ENCODE data around the gene RIC3.

RIC3 gene

GRCh38 chr11:8207080-8208000, 38.5 kb upstream of the RIC3 start:
- TF ChIP-seq CTCF (IDR thresholded peaks at IDR 0.05; ENCODE audit: borderline replicate concordance, extremely low read depth, low read length, poor library complexity, severe bottlenecking) = no peak
- no peak for TF ChIP-seq EZH2 (IDR thresholded peaks at IDR 0.05; ENCODE audit: borderline replicate concordance, low read depth, low read length, severe bottlenecking)

GRCh38 chr11:8206251-8207079, 37.6 kb upstream of the RIC3 start:
- no peak overlapping the region for H3K9ac ChIP-seq (ENCODE audit: low read depth, low read length)
- H3K27ac ChIP-seq (ENCODE audit: low read length) = no peak overlapping the region
- no peaks in the 10 kb centered on the region for H3K4me1 ChIP-seq (ENCODE audit: insufficient read depth, low read length)
- peaks cover 3% of the 10 kb centered on the region for H3K27me3 ChIP-seq (ENCODE audit: insufficient read depth, low read length, poor library complexity)
- DNase-seq (no peak), ATAC-seq (ENCODE audit: insufficient read depth, low read depth) (no peak)
- no peak overlapping the region for H3K4me3 ChIP-seq (ENCODE audit: low read depth in 1 of 2, low read length in 2 of 2)
- H3K79me2 ChIP-seq (ENCODE audit: insufficient read depth, low read length) = no peaks in the 10 kb centered on the region
- no peaks in the 10 kb centered on the region for H4K20me1 ChIP-seq (ENCODE audit: insufficient read depth, low read length)
- no peak overlapping the region for H3K4me2 ChIP-seq (ENCODE audit: insufficient read depth, low read length)
- no peaks in the 10 kb centered on the region for H3K36me3 ChIP-seq (ENCODE audit: insufficient read depth, low read length)
- TF ChIP-seq EZH2 (IDR thresholded peaks at IDR 0.05; ENCODE audit: borderline replicate concordance, low read depth, low read length, severe bottlenecking) (no peak), CTCF (IDR thresholded peaks at IDR 0.05; ENCODE audit: borderline replicate concordance, extremely low read depth, low read length, poor library complexity, severe bottlenecking) (no peak)
- no peak overlapping the region for H2AFZ ChIP-seq (ENCODE audit: low read depth, low read length)
- no peaks in the 10 kb centered on the region for H3K9me3 ChIP-seq (ENCODE audit: insufficient read depth, low read length, severe bottlenecking)

More at GRCh38 chr11:8207080-8208000, 38.5 kb upstream of the RIC3 start:
- ATAC-seq (ENCODE audit: insufficient read depth, low read depth) (no peak), DNase-seq (no peak)
- Histone ChIP-seq H3K4me1 (ENCODE audit: insufficient read depth, low read length) (no peaks in the 10 kb centered on the region), H3K4me3 (ENCODE audit: low read depth in 1 of 2, low read length in 2 of 2) (no peak overlapping the region), H3K9ac (ENCODE audit: low read depth, low read length) (no peak overlapping the region), H4K20me1 (ENCODE audit: insufficient read depth, low read length) (no peaks in the 10 kb centered on the region), H3K27me3 (ENCODE audit: insufficient read depth, low read length, poor library complexity) (peaks cover 3% of the 10 kb centered on the region), H3K27ac (ENCODE audit: low read length) (no peak overlapping the region), H3K9me3 (ENCODE audit: insufficient read depth, low read length, severe bottlenecking) (no peaks in the 10 kb centered on the region), H3K79me2 (ENCODE audit: insufficient read depth, low read length) (no peaks in the 10 kb centered on the region), H2AFZ (ENCODE audit: low read depth, low read length) (no peak overlapping the region), H3K4me2 (ENCODE audit: insufficient read depth, low read length) (no peak overlapping the region), H3K36me3 (ENCODE audit: insufficient read depth, low read length) (no peaks in the 10 kb centered on the region)

GRCh38 chr11:8205566-8205965, 36.7 kb upstream of the RIC3 start:
- Histone ChIP-seq H2AFZ (ENCODE audit: low read depth, low read length) (no peak overlapping the region), H3K27ac (ENCODE audit: low read length) (no peak overlapping the region), H3K27me3 (ENCODE audit: insufficient read depth, low read length, poor library complexity) (peaks cover 3% of the 10 kb centered on the region), H3K4me1 (ENCODE audit: insufficient read depth, low read length) (no peaks in the 10 kb centered on the region), H3K9me3 (ENCODE audit: insufficient read depth, low read length, severe bottlenecking) (no peaks in the 10 kb centered on the region), H3K9ac (ENCODE audit: low read depth, low read length) (no peak overlapping the region), H3K4me2 (ENCODE audit: insufficient read depth, low read length) (no peak overlapping the region), H3K36me3 (ENCODE audit: insufficient read depth, low read length) (no peaks in the 10 kb centered on the region), H3K79me2 (ENCODE audit: insufficient read depth, low read length) (no peaks in the 10 kb centered on the region), H4K20me1 (ENCODE audit: insufficient read depth, low read length) (no peaks in the 10 kb centered on the region), H3K4me3 (ENCODE audit: low read depth in 1 of 2, low read length in 2 of 2) (no peak overlapping the region)
- DNase-seq = no peak
- ATAC-seq (ENCODE audit: insufficient read depth, low read depth) = no peak
- no peak for TF ChIP-seq EZH2 (IDR thresholded peaks at IDR 0.05; ENCODE audit: borderline replicate concordance, low read depth, low read length, severe bottlenecking)
- no peak for TF ChIP-seq CTCF (IDR thresholded peaks at IDR 0.05; ENCODE audit: borderline replicate concordance, extremely low read depth, low read length, poor library complexity, severe bottlenecking)

All from DND-41 (cell line).